IPS-NIHi7 (cell line): ENCODE data around the gene SNAPC4.

ENCODE experiments used
- DNase-seq: peaks from one replicate; pipeline ENCODE4 v3.0.0; 2012; ENCODE audit warnings: mixed read lengths; ENCODE audit errors: extremely low spot score

SNAPC4 gene

GRCh38 chr9:136400038-136400834, at the start of gene SNAPC4:
Gene SNAPC4 (minus strand): TSS chr9:136400170. CDS start chr9:136398428, 1,742 bp downstream.
- peak; percentile 98 for DNase-seq

DNA sequence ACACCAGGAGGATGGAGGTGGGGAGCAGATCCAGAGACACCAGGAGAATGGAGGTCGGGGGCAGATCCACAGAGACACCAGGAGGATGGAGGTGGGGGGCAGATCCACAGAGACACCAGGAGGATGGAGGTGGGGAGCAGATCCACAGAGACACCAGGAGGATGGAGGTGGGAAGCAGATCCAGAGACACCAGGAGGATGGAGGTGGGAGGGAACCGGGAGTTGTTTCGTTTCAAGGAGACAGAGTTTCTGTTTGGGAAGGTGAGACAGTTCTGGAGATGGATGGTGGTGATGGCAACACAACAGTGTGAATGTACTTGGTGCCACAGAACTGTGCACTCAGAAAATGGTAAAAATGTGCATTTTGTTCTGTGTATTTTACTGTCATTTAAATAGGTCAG, 48.7 kb upstream of the SNAPC4 start:
- DNase-seq: no peak

- no peak for DNase-seq
Observed at GRCh38 chr9:136447173-136447778, 47.3 kb upstream of the SNAPC4 start.

- no peak for DNase-seq
Observed at GRCh38 chr9:136445799-136446198, 45.8 kb upstream of the SNAPC4 start.

- DNase-seq: no peak
Observed at GRCh38 chr9:136444102-136444501, 44.1 kb upstream of the SNAPC4 start.

- no peak for DNase-seq
Observed at GRCh38 chr9:136443687-136444086, 43.7 kb upstream of the SNAPC4 start.

DNA sequence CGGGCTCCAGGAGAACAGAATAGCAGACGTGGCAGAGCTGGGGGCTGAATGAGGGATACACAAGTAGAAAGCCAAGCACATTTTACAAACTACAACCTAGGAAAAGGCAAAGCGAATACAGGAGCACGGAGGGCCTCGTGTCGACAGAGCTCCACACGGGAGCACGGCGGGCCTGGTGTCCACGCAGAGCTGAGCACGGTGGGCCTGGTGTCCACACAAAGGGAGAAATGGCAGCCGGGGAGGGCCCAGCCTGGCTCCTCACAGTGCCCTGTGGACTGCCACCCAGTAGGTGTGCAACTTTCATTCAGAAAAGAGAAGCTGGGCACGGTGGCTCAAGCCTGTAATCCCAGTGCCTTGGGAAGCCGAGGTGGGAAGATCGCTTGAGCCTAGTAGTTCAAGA, 43.1 kb upstream of the SNAPC4 start:
- no peak for DNase-seq

DNA sequence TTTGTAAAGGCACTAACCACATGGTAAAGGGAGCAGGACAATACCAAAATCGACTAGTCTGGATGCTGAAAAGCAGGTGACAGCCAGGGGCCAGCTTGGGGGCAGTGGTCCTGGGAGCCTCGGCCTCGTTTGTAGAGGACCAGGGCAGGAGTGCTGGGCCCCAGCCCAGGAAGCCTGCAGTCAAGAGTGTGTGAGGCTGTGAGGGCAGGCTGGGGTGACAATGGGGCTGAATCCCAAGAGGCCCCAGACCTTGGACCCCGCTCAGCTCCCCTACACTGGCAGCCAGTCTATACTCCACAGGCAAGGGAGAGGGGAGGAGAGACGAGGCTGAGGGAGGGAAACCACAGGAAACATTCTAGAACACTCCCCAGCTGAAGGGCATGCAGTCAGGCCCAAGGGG, 42.3 kb upstream of the SNAPC4 start:
- no peak for DNase-seq

DNA sequence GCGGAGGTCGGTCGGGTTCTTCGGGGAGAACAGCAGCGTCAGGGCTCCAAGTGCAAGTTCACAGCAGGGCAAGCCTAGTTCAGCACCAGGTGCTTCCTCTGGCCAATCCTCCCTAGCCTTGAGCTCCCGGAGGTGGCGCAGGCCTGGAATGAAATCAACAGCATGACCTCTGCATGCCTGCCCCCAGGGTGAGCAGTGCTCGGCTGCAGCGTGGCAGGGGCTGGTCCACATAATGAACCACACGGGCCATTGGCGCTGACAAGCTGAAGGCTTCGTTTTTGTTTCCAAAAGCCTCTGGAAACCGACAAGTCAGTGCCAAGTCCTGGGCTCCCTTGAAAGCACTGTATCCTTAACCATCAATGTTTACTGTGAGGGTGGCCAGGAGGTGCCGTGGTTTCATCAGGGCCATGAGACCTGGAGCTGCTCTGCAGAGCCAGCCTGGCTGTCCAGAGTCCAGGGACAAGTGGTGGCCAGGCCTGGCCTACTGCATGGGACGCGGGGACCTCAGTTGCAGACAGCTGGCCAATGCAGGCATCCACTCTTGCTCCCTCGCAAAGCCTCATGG, 41.8 kb upstream of the SNAPC4 start:
- DNase-seq: no peak

GRCh38 chr9:136441191-136441680, 41.3 kb upstream of the SNAPC4 start:
- DNase-seq: no peak

DNA sequence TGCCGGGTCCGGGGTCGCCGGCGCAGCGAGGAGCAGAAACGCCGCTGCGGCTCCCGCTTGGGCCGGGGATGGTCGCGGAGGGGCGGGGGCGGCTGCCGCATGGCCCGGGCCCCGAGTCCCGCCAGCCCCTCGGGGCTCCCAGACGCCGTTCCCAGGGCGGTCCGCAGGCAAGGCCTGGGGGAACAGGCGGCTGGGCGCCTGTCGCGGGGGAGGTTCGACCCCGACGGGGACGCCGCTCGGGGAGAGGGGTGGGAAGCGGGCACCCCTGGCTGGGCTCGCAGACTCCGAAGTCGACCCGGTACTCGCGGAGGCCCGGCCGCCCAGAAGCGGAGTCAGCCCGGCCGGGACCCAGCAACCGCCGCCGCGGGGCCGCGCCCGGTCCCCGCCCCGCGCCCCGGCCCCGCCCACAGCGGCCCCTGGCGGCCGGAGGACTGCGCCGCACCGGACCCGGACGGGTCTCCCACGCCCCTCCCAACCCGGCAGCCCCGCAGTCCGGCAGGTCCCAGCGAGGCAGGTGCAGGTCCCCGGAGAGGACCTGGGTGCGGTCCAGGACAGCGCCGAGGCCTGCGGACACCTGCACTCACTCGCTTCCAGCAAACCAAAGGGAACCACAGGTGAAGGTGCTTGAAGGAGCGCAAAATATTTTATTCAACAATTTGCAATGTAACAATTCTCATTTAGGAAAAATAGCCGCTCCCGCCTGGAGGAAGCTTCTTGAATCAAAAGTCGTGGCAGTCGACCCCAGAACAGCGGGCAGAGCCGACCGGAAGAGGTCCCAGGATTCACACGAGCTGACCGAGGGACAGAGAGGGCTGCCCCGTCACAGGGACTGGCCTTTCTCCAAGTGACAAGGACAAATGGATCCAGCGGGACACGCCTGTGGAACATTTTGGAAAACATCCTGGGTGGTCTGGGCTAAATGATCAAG, 39.8 kb upstream of the SNAPC4 start, which contains the start of gene INPP5E:
TSS of gene INPP5E (minus strand) at position 365 of the 928 bp plus-strand sequence. CDS start 426 bp downstream, outside the sequence.
- DNase-seq: peak; percentile 98

- peak; percentile 49 for DNase-seq
Observed at GRCh38 chr9:136438548-136439480, 38.8 kb upstream of the SNAPC4 start.

DNA sequence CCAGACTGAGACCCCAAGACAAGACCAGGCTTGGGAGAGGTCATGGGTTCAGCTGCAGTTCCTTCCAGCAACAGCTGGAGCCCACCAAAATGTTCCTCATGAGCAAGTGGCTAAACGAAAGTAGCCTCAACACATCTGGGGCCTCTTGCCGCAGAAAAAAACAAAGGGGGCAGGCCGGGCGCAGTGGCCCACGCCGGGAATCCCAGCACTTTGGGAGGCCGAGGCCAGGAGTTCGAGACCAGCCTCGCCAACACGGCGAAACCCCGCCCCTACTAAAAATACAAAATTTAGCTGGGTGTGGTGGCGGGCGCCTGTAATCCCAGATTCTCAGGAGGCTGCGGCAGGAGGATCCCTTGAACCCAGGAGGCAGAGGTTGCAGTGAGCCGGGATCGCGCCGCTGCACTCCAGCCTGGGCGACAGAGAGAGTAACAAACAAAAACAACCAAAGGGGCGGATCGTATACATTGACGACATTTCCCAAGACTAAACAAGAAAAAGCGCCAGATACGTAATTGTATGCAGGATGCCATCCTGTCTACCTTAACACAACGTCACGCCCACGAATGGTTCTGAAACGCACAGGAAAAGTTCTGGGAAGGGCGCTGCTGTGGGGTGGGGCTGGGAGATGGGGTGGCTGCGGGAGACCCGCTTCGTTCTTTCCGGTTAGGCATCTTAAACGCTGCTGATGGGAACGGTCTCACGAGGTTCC, 38.0 kb upstream of the SNAPC4 start:
- no peak for DNase-seq

- no peak for DNase-seq
Observed at GRCh38 chr9:136437430-136437829, 37.5 kb upstream of the SNAPC4 start.

DNA sequence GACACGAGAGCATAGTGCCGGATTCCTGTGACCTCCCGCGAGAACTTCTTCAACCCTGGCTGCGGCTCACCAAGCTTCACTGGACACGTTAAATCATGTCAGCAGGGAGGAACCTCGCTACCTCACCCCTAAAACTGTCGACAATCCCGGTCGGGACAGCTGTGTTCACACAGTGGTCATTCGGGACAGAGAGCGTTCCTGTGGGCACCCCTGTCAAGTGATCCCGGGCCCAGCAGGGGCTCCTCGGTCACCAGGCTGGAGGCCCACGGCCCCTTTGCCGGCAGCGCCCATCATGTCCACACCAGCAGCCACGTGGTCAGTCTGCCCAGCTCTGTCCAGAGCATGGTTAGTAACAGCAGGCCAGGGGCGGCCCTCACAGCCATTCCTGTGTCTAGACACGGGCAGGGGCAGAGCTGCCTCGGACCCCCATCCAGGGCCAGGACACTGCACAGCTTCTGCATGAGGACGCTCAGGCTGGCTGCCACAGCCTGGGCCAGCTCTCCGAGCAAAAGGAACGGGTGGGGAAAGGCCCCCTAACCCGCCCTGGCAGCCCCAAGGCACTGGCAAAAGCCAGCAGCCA, 36.2 kb upstream of the SNAPC4 start:
- no peak for DNase-seq

DNA sequence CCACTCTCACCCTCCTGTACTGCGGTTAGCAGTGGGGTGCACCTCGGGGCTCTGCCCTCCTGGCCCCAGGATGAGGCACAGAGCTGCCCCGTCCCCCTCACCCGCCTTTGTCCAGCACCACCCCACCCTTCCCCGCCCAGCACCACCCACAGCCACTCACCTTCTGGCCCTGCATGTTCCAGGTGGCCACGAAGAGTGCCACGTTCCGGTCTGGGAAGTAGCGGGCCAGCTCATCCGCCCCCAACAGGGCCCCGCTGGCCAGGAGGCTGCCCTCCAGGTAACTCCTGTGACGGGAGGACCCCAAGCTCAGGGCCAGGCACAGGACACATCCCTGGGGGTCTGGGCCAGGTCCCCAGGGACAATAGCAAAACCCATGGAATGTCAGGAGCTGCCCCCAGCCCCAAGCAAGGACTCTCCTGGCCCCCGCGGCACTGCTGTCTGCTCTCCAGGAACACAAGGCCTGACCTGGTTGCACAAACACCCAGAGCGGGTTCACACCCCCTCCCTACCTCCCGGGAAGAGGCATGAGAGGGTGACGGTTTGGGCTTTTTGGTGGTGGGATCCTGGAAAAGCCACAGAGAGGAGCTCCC, 34.7 kb upstream of the SNAPC4 start:
- DNase-seq: no peak

DNA sequence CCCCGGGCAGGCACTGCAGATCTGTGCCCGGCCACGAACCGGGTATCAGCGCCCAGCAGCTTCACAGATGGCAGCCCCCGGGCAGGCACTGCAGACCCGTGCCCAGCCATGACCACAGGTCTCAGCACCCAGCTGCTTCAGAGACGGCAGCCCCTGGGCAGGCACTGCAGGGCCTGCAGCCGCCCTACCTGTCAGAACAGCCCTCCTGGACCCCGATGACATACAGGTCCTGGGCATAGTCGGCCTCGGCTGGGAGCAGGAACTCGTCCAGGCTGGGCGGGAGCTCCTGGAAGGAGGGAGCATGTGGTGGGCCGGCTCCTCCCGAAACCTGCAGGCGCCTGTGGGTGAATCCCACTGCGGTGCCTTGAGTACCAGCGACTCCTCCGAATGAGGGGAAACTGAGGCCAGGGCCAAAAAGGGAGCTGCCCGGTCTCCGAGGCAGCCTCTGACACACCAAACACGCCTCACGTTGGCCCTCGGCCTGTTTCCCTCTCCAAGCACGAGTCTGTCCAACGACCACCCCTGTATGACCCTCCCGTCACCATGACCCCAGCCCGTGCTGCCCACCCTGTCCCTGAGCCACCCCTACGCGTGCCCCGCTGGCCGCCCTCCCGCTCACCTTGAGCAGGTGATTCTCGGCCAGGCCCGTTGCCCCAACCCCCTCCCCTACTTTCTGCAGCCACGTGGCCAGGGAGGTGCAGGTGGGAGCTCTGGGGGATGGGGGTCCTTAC, 34.0 kb upstream of the SNAPC4 start:
- no peak for DNase-seq

DNA sequence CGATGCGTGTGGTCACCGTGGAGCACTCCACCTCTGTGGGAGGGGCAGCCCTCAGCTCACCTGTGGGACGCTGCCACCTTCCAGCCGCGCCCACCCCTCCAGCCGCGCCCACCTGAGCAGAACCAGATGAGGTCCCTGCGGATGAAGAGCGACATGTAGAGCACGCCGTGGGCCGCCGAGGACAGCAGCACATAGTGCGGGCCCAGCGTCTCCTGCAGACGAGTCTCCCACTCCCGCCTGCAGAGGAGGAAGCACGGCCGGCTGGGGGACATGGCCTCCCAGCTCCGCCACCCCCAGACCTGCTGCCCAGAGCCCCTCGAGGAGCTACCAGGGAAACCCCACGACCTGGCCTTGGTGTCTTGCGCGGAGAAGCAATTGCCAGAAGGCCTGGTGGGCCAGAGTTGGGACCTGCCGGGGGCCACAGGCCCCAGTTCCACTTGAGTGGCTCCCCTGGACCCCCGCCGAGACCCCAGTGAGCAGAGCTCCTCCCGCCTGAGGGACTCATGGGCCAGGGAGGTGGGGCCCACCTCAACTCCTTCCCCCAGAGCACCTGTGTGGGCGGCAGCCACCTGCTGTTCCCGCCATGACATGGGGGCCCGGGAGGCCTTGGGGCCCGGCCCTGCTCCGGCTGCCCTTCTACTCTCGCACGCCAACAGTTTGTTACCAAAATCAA, 33.2 kb upstream of the SNAPC4 start:
- no peak for DNase-seq
